Sigmoid colon (tissue), 4 donors: Measurements from ENCODE around the gene B4GALNT1.

Source experiments
- EP300 ChIP-seq, 4 donors: sonication (generic); formaldehyde crosslinking; IDR thresholded peaks; one replicate each; pipeline ENCODE4 v1.6.1; 2017; ENCODE audit warnings: antibody characterized with exemption in 4 of 4
- POLR2A ChIP-seq, 2 donors: fragments of 450-650 bp; IDR thresholded peaks; one replicate each; pipeline ENCODE4 v1.6.1; 2016; ENCODE audit warnings: antibody characterized with exemption in 2 of 2, mild to moderate bottlenecking in 2 of 2, moderate library complexity in 2 of 2
- POLR2AphosphoS5 ChIP-seq, 4 donors: sonication (generic); formaldehyde crosslinking; IDR thresholded peaks; one replicate each; pipeline ENCODE4 v1.6.1; 2017; ENCODE audit warnings: antibody characterized with exemption in 4 of 4
- TF ChIP-seq, protein P1 (sequence below), 4 experiments: fragments of 450-650 bp in 3 of 4; fragments of 200-600 bp in 1 of 4; IDR thresholded peaks; one replicate each; pipeline ENCODE4 v1.5.1; 2016 to 2019; ENCODE audit warnings: antibody characterized with exemption in 4 of 4, mild to moderate bottlenecking in 3 of 4, moderate library complexity in 2 of 4

DNA sequence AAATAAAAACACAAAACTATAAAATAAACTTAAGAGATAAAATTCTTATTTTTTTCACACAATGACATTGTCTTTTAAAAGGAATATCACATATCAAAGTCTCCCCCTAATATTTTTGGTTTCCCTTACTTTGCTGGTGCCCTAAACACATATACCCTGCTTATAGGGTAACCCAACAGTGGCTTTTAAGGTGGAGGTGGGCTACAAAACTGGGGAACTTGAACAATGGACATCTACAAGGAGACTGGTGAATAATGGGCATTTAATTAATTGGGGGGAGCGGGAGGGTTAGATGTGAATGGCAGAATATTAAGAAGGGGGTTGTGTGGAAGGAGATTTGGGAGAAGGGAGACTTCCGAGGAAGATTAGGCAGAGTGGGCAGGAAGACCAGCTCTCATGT is 9.6 kb downstream of the B4GALNT1 start:
- TF ChIP-seq, protein P1, sequence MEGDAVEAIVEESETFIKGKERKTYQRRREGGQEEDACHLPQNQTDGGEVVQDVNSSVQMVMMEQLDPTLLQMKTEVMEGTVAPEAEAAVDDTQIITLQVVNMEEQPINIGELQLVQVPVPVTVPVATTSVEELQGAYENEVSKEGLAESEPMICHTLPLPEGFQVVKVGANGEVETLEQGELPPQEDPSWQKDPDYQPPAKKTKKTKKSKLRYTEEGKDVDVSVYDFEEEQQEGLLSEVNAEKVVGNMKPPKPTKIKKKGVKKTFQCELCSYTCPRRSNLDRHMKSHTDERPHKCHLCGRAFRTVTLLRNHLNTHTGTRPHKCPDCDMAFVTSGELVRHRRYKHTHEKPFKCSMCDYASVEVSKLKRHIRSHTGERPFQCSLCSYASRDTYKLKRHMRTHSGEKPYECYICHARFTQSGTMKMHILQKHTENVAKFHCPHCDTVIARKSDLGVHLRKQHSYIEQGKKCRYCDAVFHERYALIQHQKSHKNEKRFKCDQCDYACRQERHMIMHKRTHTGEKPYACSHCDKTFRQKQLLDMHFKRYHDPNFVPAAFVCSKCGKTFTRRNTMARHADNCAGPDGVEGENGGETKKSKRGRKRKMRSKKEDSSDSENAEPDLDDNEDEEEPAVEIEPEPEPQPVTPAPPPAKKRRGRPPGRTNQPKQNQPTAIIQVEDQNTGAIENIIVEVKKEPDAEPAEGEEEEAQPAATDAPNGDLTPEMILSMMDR (IDR thresholded peaks at IDR 0.05): no peak
- TF ChIP-seq POLR2A (IDR thresholded peaks at IDR 0.05) (no peak), EP300 (IDR thresholded peaks at IDR 0.05) (no peak), POLR2AphosphoS5 (IDR thresholded peaks at IDR 0.05) (no peak)
